ENCODE measurements around the gene DERA. TPM values are rescaled to one million over a fixed set of nuclear protein-coding genes. Genes with fewer than 3 reads are reported as not detected.

The DERA gene
- total and polyA plus RNA-seq, 2 of the 13 experiments (the other 11 are each of a cell fraction or from before 2014, with no cell fraction given): 24.0 to 51.3 TPM

GRCh38 chr12:15931590-15932053 is 20.5 kb downstream of the DERA start (continued):
- TF ChIP-seq CENPBD1 (CRISPR knock-in tag; IDR thresholded peaks at IDR 0.05; ENCODE audit: borderline replicate concordance, low read depth) (no peak), ZNF530 (CRISPR knock-in tag; IDR thresholded peaks at IDR 0.05; ENCODE audit: low read depth) (no peak), HNF4A (CRISPR knock-in tag; IDR thresholded peaks at IDR 0.05) (peak; percentile 23; the same call in 1 of the 2 replicates), PREB (CRISPR knock-in tag; IDR thresholded peaks at IDR 0.05) (no peak), MAFF (IDR thresholded peaks at IDR 0.05; ENCODE audit: low read depth, low read length) (peak; percentile 87), ZNF543 (CRISPR knock-in tag; IDR thresholded peaks at IDR 0.05) (no peak), ZNF468 (CRISPR knock-in tag; IDR thresholded peaks at IDR 0.05) (no peak), ZNF576 (CRISPR knock-in tag; IDR thresholded peaks at IDR 0.05) (no peak), RELA (CRISPR knock-in tag; IDR thresholded peaks at IDR 0.05) (no peak), HOXA5 (CRISPR knock-in tag; IDR thresholded peaks at IDR 0.05) (no peak), DRAP1 (CRISPR knock-in tag; IDR thresholded peaks at IDR 0.05) (no peak), ASH2L (IDR thresholded peaks at IDR 0.05; ENCODE audit: insufficient read length, low read depth, low read length) (peak; percentile 13), ZBTB7A (CRISPR knock-in tag; IDR thresholded peaks at IDR 0.05) (no peak), PHF20 (CRISPR knock-in tag; IDR thresholded peaks at IDR 0.05) (no peak), FOSL1 (CRISPR knock-in tag; IDR thresholded peaks at IDR 0.05; ENCODE audit: borderline replicate concordance) (no peak), PRDM4 (CRISPR knock-in tag; IDR thresholded peaks at IDR 0.05; ENCODE audit: borderline replicate concordance) (no peak), PCBP2 (optimal IDR thresholded peaks at IDR 0.05; ENCODE audit: low read depth, low read length, poor library complexity, severe bottlenecking) (no peak), ZNF292 (CRISPR knock-in tag; IDR thresholded peaks at IDR 0.05; ENCODE audit: borderline replicate concordance, low read depth) (no peak), ZBTB10 (CRISPR knock-in tag; IDR thresholded peaks at IDR 0.05; ENCODE audit: borderline replicate concordance) (no peak), MAFK (conservative IDR thresholded peaks at IDR 0.05 in 1 of 2, IDR thresholded peaks at IDR 0.05 in 1 of 2; ENCODE audit: low read length in 2 of 2) (peak; percentile 90 to 94)

All from HepG2 (cell line).